Urothelium cell line (cell line): Measurements from ENCODE around the gene ZNF700.
"Not testable (repeated sequence)": the region's sequence is repeated elsewhere in the genome, so short reads cannot be mapped to it uniquely, and the experiment has no call there.

ENCODE experiments used
- DNase-seq: peaks from one replicate; pipeline ENCODE4 v3.0.0; 2011; ENCODE audit warnings: low spot score, mixed read lengths
- FAIRE-seq: peaks from 2 replicates; lab custom pipeline; 2011; peaks lifted over from hg19 to GRCh38; lab: Jason Lieb, UNC

ZNF700 gene

DNA sequence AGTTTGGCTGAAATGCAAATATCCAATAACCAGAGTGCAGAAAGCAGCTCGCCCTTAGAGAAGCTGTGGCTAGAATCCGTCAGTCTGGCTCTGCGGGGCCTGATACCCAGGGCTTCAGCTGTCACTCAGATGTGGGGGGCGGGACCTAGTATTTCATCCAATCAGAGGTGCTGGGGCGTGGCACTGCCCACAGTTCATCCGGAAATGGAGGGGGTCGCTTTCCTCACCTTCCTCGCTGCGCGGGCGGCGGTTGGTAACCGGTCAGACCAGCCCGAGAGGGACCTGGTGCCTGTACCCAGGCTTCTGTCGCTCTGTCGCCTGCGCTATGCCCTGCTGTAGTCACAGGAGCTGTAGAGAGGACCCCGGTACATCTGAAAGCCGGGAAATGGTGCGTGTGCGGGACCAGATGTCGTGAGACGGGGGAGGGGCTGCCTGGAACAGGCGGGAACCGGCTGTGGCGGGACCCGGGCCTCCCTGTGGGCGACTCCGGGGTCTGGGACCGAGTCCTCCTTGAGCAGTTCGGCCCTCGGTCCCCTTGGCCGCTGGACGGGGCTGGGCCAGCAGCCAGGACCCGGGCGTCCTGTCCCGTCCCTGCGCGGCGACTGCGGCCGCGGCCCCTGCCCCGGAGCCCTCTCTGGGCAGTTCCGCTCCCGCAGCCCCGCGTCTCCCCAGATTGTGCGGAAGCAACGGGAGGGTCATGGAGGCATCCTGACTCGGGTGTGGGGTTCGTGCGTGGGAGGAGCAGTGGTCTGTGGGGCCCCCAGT lies at the start of gene ZNF700:
TSS of gene ZNF700 (plus strand) at position 222 of the 765 bp plus-strand sequence. CDS start at position 326, 104 bp downstream.
- FAIRE-seq: no peak
- DNase-seq: peak; percentile 86

- FAIRE-seq: not testable (repeated sequence)
- DNase-seq: peak; percentile 4
Observed at GRCh38 chr19:11879687-11880266, 45.1 kb upstream of the ZNF700 start.

- FAIRE-seq (no peak), DNase-seq (no peak)
Observed at GRCh38 chr19:11880598-11880997, 44.3 kb upstream of the ZNF700 start.

DNA sequence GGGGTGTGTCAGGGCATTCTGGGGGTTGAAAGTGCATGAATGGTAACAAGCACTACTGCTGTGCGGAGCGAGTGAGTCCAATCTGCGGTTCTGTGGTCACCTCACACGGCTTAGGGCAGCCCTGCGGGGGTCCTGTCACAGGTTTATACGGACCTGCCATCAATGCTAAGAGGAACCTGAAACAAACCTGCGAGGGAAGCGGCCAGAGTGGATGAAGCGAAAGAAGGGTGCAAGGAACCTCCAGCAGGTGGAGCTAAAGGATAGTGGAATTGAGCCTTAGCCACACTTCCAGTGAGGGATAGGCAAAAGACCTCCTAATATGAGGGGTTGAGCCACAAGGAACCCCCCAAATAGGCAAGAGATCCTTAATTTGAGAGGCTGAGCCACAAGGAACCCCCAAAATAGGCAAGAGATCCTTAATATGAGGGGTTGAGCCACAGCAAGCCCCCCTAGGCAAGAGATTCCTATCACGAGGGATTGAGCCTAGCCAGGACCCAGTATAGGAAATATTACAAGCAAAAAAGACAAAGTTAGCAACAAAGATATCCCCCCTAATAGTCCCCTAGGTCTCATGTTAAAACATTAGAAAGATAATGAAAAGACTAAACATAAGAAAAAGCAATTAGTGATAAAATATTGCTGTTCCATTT lies 43.6 kb upstream of the ZNF700 start:
- FAIRE-seq: no peak
- DNase-seq: peak; percentile 55

GRCh38 chr19:11882606-11883005 lies 42.3 kb upstream of the ZNF700 start:
- FAIRE-seq (no peak), DNase-seq (no peak)

DNA sequence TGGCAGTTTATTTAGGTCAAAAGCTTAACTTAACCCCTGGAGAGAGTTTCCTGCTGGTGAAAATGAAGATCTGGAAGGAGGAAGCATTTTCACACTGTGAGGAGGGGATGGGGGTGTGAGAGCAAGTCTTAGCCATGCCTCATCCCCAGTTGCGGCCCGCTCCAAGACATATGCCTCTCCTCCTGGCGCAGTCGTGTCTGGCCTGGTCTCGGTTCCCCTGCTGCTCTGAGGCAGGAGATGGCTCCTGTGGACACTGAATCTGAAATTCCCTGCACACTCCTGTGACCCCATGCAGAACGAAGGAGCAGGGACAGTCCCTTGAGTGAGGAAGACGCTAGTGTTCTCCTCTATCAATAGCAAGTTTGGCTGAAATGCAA lies 37.7 kb upstream of the ZNF700 start:
- DNase-seq: no peak
- FAIRE-seq: no peak

GRCh38 chr19:11887611-11888531 lies 37.0 kb upstream of the ZNF700 start, which contains the start of gene ZNF69:
TSS of gene ZNF69 (plus strand) at chr19:11887782. CDS start at chr19:11887924, 142 bp downstream.
- DNase-seq (peak; percentile 77), FAIRE-seq (no peak)

GRCh38 chr19:11889901-11890300 lies 35.0 kb upstream of the ZNF700 start:
- not testable (repeated sequence) for FAIRE-seq, DNase-seq

DNA sequence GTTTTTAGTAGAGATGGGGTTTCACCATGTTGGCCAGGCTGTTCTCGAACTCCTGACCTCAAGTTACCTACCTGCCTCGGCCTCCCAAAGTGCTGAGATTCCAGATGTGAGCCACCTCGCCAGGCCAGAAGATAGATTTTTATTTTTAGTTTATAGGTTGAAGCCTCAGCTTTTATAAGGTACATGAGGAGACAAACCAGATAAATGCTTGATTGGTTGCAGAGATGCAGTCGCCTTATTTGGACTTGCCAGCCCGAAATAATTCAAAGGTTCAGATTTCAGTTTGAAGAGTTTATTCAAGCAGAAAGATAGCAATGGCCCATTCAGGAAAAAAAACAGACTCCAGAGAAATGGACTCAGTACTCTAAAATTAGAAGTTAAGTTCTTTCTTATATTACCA lies 34.3 kb upstream of the ZNF700 start:
- DNase-seq: no peak
- no peak for FAIRE-seq

DNA sequence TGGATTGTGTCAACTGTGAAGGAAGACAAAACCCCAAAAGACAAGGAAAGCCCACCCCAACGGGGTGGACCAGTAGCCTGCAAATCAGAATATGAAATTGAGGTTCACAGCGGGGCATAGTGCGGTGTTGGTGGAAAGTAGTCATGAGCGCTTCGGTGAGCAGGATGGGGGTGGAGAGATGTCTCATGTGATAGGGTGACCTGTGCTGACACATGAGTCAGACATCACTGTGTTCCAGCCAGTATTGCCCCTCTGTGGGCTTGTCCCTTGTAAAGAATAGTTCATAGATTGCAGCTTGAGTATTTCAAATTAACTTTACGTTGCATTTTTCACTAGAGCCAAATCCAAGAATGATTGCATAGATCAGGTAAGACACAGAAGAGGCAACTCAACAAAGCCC lies 30.1 kb upstream of the ZNF700 start:
- DNase-seq: no peak
- no peak for FAIRE-seq

DNA sequence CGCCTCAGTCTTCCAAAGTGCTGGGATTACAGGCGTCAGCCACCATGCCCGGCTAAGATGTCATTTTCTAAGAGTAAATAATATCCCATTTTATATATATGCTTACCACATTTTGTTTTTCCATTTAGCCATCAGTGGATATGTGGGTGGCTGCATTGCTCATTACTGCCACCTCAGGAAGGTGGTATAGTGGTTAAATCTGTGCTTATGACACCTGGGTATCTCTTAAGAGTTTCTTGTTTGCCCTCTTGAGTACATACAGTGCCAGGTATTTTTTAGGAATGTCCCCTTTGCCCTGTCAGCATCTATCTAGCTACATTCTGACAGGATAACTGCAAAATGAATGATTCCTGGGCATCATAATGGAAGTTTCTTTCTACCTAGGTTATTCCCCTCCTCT lies 22.7 kb upstream of the ZNF700 start:
- FAIRE-seq (no peak), DNase-seq (no peak)

- no peak for FAIRE-seq
- DNase-seq: no peak
Observed at GRCh38 chr19:11905928-11906327, 19.0 kb upstream of the ZNF700 start.

DNA sequence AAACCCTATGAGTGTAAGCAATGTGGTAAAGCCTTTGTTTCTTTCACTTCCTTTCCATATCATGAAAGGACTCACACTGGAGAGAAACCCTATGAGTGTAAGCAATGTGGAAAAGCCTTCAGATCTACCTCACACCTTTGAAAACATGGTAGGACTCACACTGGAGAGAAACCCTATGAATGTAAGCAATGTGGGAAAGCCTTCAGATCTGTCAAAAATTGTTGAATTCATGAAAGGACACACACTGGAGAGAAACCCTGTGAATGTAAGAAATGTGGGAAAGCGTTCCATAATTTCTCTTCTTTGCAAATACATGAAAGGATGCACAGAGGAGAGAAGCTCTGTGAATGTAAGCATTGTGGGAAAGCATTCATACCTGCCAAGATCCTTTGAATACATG lies 13.0 kb upstream of the ZNF700 start:
- not testable (repeated sequence) for FAIRE-seq, DNase-seq

DNA sequence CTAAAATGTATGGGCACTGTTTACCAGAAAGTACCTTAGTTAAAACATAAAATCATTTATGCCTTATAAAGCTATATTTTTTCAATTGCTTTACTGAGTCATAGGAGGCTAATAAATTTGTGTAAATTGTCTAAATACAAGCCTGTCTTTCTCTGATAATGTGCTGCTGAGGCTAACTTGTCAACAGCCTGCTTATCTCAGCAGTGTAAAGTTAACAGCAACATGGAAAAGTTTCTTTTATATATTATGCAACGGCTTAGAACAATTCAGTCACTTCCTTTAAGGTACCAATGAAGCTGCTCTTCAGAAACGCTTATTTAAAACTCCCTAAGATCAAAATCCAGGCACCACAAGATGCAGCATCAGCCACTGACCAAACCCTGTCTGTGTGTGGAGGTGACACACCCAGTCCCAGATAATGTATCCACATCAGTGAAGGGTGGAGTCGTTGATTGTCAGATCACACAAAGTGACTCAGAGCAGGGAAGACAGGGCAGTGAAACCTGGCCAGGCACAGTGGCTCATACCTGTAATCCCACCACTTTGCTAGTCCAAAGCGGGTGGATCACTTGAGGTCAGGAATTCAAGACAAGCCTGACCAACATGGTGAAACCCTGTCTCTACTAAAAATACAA lies 10.4 kb upstream of the ZNF700 start:
- not testable (repeated sequence) for DNase-seq, FAIRE-seq

DNA sequence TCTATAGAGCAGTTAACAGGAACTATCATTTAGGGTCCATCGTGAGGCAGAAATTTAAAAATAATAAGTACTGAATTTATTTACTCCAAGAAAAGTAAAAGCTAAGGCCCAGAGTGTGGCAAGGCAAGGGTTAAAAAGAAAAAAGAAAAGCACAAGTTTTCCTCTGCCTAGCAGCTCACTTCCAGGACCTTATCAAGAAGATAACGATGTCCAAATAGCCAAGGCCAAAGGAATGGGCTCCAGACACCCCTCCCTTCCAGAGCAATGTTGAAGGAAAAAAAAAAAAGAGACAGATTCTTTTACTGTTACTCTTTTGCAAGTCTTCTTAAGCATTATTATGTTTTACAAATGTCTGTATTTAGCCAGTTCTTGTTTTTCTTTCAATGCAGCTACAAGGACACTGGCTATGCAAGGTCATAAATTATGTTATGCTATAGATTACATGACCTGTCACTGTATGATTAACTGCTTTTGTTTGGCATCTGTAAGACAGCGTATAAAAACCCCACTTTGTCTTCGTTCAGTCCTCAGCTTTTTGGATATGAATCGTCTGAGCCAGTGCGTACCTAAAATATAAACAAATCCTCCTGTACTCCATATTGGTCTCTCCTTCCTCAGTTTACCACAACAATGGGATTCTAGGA lies 2.9 kb upstream of the ZNF700 start:
- no peak for DNase-seq
- no peak for FAIRE-seq

DNA sequence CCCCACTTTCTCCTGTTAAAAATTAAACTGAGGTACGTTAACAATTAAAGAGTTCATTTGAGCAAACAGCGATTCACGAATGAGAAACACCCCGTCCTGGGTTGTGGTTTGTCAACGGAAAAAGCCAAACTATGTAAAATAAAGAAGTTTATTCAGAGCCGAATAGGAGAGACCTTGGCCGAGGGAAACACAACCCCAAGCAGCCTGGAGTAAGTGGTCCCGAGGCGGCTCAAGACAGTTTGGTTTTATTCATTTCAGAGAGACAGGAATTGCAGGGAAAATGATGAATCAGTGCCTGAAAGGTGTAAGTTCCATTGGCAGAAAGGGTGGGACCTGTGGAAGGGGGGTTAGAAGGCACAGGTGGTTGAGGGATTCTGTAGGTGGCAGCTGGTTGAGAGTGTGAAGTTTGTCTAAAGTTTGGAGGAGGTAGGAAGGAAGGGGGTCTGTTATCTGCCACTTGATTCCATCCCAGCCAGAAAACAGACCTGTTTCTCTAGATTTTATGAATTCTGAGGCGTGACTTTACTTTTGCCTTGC lies 812 bp downstream of the ZNF700 start:
- DNase-seq, FAIRE-seq: not testable (repeated sequence)

- DNase-seq (no peak), FAIRE-seq (no peak)
Observed at GRCh38 chr19:11927227-11927626, 2.3 kb downstream of the ZNF700 start.

GRCh38 chr19:11931051-11931450 lies 6.1 kb downstream of the ZNF700 start:
- DNase-seq (no peak), FAIRE-seq (no peak)

DNA sequence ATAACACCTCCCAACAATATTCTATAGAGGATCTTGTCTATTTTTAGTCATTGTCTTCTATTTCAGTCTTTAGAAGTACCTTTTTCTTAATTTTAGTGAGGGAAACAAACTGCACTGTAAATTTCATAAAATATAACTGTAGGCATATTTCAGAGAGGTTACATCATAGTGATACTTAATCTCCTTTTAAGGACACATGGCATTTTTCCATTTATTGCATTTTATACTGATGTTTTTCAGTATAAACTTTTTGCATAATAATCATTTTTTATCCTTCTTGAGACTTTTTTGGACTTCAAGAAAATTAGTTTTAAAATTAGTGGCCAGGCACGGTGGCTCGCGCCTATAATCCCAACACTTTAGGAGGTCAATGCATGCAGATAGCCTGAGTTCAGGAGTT lies 6.6 kb downstream of the ZNF700 start:
- DNase-seq: no peak
- FAIRE-seq: no peak
